H1 (cell line): ENCODE data around the gene RAB4B. TPM values are rescaled to one million over a fixed set of nuclear protein-coding genes. Genes with fewer than 3 reads are reported as not detected.

Source experiments
- CTCF ChIA-PET: fragments of 300-600 bp; sonication (Branson Sonifier 250); formaldehyde crosslinking; loops from one replicate; lab custom pipeline; 2021; ENCODE audit not compliant: partially characterized antibody; lab: Charles Lee
- POLR2A ChIA-PET: fragments of 300-600 bp; sonication (Branson Sonifier 250); formaldehyde crosslinking; loops from one replicate; lab custom pipeline; 2021; ENCODE audit warnings: inconsistent platforms; ENCODE audit not compliant: partially characterized antibody; lab: Charles Lee
- DNase-seq, 2 experiments: peaks; one replicate each; pipeline versions ENCODE4 v3.0.0 to v3.0.0-alpha.2; 2010 to 2022; ENCODE audit warnings: low spot score in 2 of 2, low read depth in 1 of 2, mixed read lengths in 1 of 2
- FAIRE-seq: peaks from 2 replicates; lab custom pipeline; 2011; peaks lifted over from hg19 to GRCh38; lab: Jason Lieb, UNC
- H2AFZ ChIP-seq: 2 replicates; pipeline ENCODE4 v1.8.1; 2012; ENCODE audit warnings: low read length, inconsistent platforms
- H2AK5ac ChIP-seq: 2 replicates; pipeline ENCODE4 v1.6.1; 2013; ENCODE audit warnings: low read depth, low read length
- H2BK120ac ChIP-seq: replicated peaks from 2 replicates; pipeline ENCODE3; 2013; ENCODE audit warnings: low read depth, low read length, inconsistent platforms
- H2BK12ac ChIP-seq: 2 replicates; pipeline ENCODE4 v1.6.1; 2013; ENCODE audit warnings: low read depth, low read length
- H2BK15ac ChIP-seq: 2 replicates; pipeline ENCODE4 v1.6.1; 2013; ENCODE audit warnings: low read length
- H2BK20ac ChIP-seq: 2 replicates; pipeline ENCODE4 v1.6.1; 2013; ENCODE audit warnings: low read length
- H2BK5ac ChIP-seq: 2 replicates; pipeline ENCODE4 v1.6.1; 2013; ENCODE audit warnings: low read depth, low read length
- H3K14ac ChIP-seq: 2 replicates; pipeline ENCODE4 v1.6.1; 2013; ENCODE audit warnings: inconsistent platforms; ENCODE audit not compliant: insufficient read length
- H3K18ac ChIP-seq: 2 replicates; pipeline ENCODE4 v1.6.1; 2013; ENCODE audit warnings: low read length; ENCODE audit errors: extremely low read depth
- H3K23ac ChIP-seq: 2 replicates; pipeline ENCODE4 v1.6.1; 2013; ENCODE audit warnings: inconsistent platforms; ENCODE audit not compliant: insufficient read length
- H3K23me2 ChIP-seq: 2 replicates; pipeline ENCODE4 v1.6.1; 2013; ENCODE audit warnings: low read depth, low read length
- H3K27ac ChIP-seq: 2 replicates; pipeline ENCODE4 v1.6.1; 2011; ENCODE audit warnings: low read depth, low read length, inconsistent platforms
- H3K27me3 ChIP-seq, 4 experiments: replicated peaks in 1 of 4; 1 replicate in 1 of 4; 2 replicates in 3 of 4; pipeline versions ENCODE4 v1.6.1 to v1.8.1; 2011 to 2013; ENCODE audit warnings: low read length in 3 of 4, mild to moderate bottlenecking in 3 of 4, inconsistent platforms in 2 of 4, mixed read lengths in 2 of 4, moderate library complexity in 1 of 4; ENCODE audit not compliant: control insufficient read depth in 3 of 4, insufficient read depth in 3 of 4; ENCODE audit errors: extremely low read depth in 1 of 4
- H3K36me3 ChIP-seq, 4 experiments: 2 replicates each; pipeline versions ENCODE4 v1.6.1 to v1.8.1; 2011 to 2013; ENCODE audit warnings: mild to moderate bottlenecking in 4 of 4, low read length in 3 of 4, moderate library complexity in 2 of 4, control low read depth in 1 of 4, inconsistent platforms in 1 of 4; ENCODE audit not compliant: insufficient read depth in 4 of 4, control insufficient read depth in 2 of 4
- H3K4ac ChIP-seq: replicated peaks from 2 replicates; pipeline ENCODE3; 2013; ENCODE audit warnings: low read length, low read depth, mixed read lengths, inconsistent platforms; ENCODE audit not compliant: insufficient read length
- H3K4me1 ChIP-seq, 4 experiments: replicated peaks in 1 of 4; 1 replicate in 1 of 4; 2 replicates in 3 of 4; pipeline versions ENCODE4 v1.6.1 to v1.8.1; 2011 to 2013; ENCODE audit warnings: low read length in 3 of 4, inconsistent platforms in 2 of 4, mixed read lengths in 1 of 4; ENCODE audit not compliant: insufficient read depth in 4 of 4, control insufficient read depth in 3 of 4
- H3K4me2 ChIP-seq, 2 experiments: 2 replicates each; pipeline versions ENCODE4 v1.6.1 to v1.8.1; 2011 to 2013; ENCODE audit warnings: low read depth in 2 of 2, low read length in 2 of 2, control low read depth in 1 of 2, inconsistent platforms in 1 of 2, mild to moderate bottlenecking in 1 of 2; ENCODE audit not compliant: insufficient read depth in 1 of 2
- H3K4me3 ChIP-seq, 4 experiments: fragments of 200-600, 300-600 bp in 1 of 4; sonication (generic), shearing (Covaris generic), sonication (Bioruptor Twin) in 1 of 4; 2 replicates each; pipeline versions ENCODE4 v1.5.1 to v1.8.1; 2011 to 2016; ENCODE audit warnings: low read length in 4 of 4, low read depth in 3 of 4, control low read depth in 2 of 4, inconsistent platforms in 2 of 4, mild to moderate bottlenecking in 2 of 4, mixed read lengths in 1 of 4, moderate library complexity in 1 of 4; ENCODE audit not compliant: insufficient read depth in 2 of 4; ENCODE audit errors: extremely low read depth in 1 of 4
- H3K56ac ChIP-seq: replicated peaks from 2 replicates; pipeline ENCODE3; 2013; ENCODE audit warnings: low read depth, mild to moderate bottlenecking, mixed read lengths, low read length, inconsistent platforms; ENCODE audit not compliant: insufficient read length
- H3K79me1 ChIP-seq: 2 replicates; pipeline ENCODE4 v1.6.1; 2013; ENCODE audit warnings: low read depth, low read length, control low read depth
- H3K79me2 ChIP-seq, 2 experiments: 2 replicates each; pipeline versions ENCODE4 v1.6.1 to v1.8.1; 2012 to 2013; ENCODE audit warnings: low read length in 2 of 2, mild to moderate bottlenecking in 2 of 2, inconsistent platforms in 1 of 2; ENCODE audit not compliant: insufficient read depth in 2 of 2, control insufficient read depth in 1 of 2
- H3K9ac ChIP-seq, 4 experiments: replicated peaks in 1 of 4; 1 replicate in 1 of 4; 2 replicates in 3 of 4; pipeline versions ENCODE4 v1.6.1 to v1.8.1; 2011 to 2013; ENCODE audit warnings: low read depth in 3 of 4, low read length in 3 of 4, control low read depth in 2 of 4, mild to moderate bottlenecking in 2 of 4, moderate library complexity in 2 of 4, inconsistent platforms in 1 of 4; ENCODE audit errors: extremely low read depth in 1 of 4
- H3K9me3 ChIP-seq, 2 experiments: 2 replicates each; pipeline versions ENCODE4 v1.6.1 to v1.8.1; 2012 to 2013; ENCODE audit warnings: mild to moderate bottlenecking in 2 of 2, moderate library complexity in 2 of 2, control low read depth in 1 of 2, inconsistent platforms in 1 of 2, low read depth in 1 of 2, low read length in 1 of 2, mixed read lengths in 1 of 2; ENCODE audit not compliant: insufficient read depth in 2 of 2
- H4K20me1 ChIP-seq, 2 experiments: replicated peaks in 1 of 2; 2 replicates each; pipeline versions ENCODE3 to v1.8.1; 2011 to 2013; ENCODE audit warnings: inconsistent platforms in 2 of 2, low read length in 2 of 2, mild to moderate bottlenecking in 1 of 2; ENCODE audit not compliant: insufficient read depth in 2 of 2, control insufficient read depth in 1 of 2
- H4K5ac ChIP-seq: 2 replicates; pipeline ENCODE4 v1.6.1; 2013; ENCODE audit warnings: low read length, low read depth, mixed read lengths, inconsistent platforms; ENCODE audit not compliant: insufficient read length
- H4K8ac ChIP-seq: 2 replicates; pipeline ENCODE4 v1.8.0; 2013; ENCODE audit warnings: mild to moderate bottlenecking, moderate library complexity, low read length, inconsistent platforms; ENCODE audit not compliant: insufficient read depth; ENCODE audit errors: extremely low read depth
- H4K91ac ChIP-seq: replicated peaks from 2 replicates; pipeline ENCODE3; 2013; ENCODE audit warnings: low read length, mixed read lengths, inconsistent platforms; ENCODE audit not compliant: insufficient read length
- ATF2 ChIP-seq: IDR thresholded peaks from 2 replicates; pipeline ENCODE4 v1.6.1; 2012; ENCODE audit warnings: low read length, inconsistent platforms
- CHD1 ChIP-seq: IDR thresholded peaks from 2 replicates; pipeline ENCODE4 v1.6.1; 2012; ENCODE audit warnings: low read depth, low read length, improper control_type of control experiment
- CREB1 ChIP-seq: IDR thresholded peaks from 2 replicates; pipeline ENCODE4 v1.6.1; 2012; ENCODE audit warnings: inconsistent platforms
- CTBP2 ChIP-seq: IDR thresholded peaks from 2 replicates; pipeline ENCODE4 v1.7.0; 2011; ENCODE audit warnings: borderline replicate concordance, mild to moderate bottlenecking, moderate library complexity, mixed read lengths, low read length; ENCODE audit not compliant: insufficient read depth, insufficient read length
- EGR1 ChIP-seq: IDR thresholded peaks from 2 replicates; pipeline ENCODE4 v1.6.1; 2011; ENCODE audit warnings: low read depth, low read length, borderline replicate concordance
- EP300 ChIP-seq, 2 experiments: IDR thresholded peaks; 1 replicate in 1 of 2; 2 replicates in 1 of 2; pipeline ENCODE4 v1.6.1; 2011 to 2012; ENCODE audit warnings: low read depth in 2 of 2, low read length in 2 of 2, mild to moderate bottlenecking in 2 of 2, borderline replicate concordance in 1 of 2, inconsistent platforms in 1 of 2, moderate library complexity in 1 of 2
- HDAC2 ChIP-seq, 2 experiments: fragments of 300-600 bp in 1 of 2; sonication (generic) in 1 of 2; IDR thresholded peaks; 2 replicates each; pipeline ENCODE4 v1.6.1; 2011 to 2012; ENCODE audit warnings: low read depth in 2 of 2, low read length in 2 of 2, mild to moderate bottlenecking in 2 of 2, moderate library complexity in 2 of 2, borderline replicate concordance in 1 of 2, inconsistent platforms in 1 of 2
- MAFK ChIP-seq: IDR thresholded peaks from 2 replicates; pipeline ENCODE4 v1.6.1; 2012; ENCODE audit warnings: low read depth, mild to moderate bottlenecking, improper control_type of control experiment, low read length
- POLR2AphosphoS5 ChIP-seq: IDR thresholded peaks from 2 replicates; pipeline ENCODE4 v1.6.1; 2011; ENCODE audit warnings: low read depth, low read length
- RBBP5 ChIP-seq: IDR thresholded peaks from 2 replicates; pipeline ENCODE4 v1.7.1; 2012; ENCODE audit warnings: low read depth, mild to moderate bottlenecking, inconsistent platforms, low read length, moderate library complexity, borderline replicate concordance
- SIN3A ChIP-seq, 2 experiments: IDR thresholded peaks in 1 of 2; conservative IDR thresholded peaks in 1 of 2; 2 replicates each; pipeline ENCODE4 v1.6.1; 2011 to 2012; ENCODE audit warnings: low read length in 2 of 2, improper control_type of control experiment in 1 of 2, low read depth in 1 of 2, mild to moderate bottlenecking in 1 of 2
- WGBS, 2 experiments: shearing (Covaris generic) in 1 of 2; methylation state at CpG; one replicate each; pipeline versions ENCODE4 v1.1.6 to v1.1.7; 2013 to 2015; ENCODE audit warnings: low lambda C conversion rate in 2 of 2, mixed read lengths in 2 of 2, inconsistent platforms in 1 of 2, low coverage in 1 of 2, missing lambda C conversion rate in 1 of 2; ENCODE audit not compliant: insufficient replicate concordance in 2 of 2, insufficient coverage in 1 of 2, insufficient read length in 1 of 2; ENCODE audit errors: extremely low coverage in 1 of 2, missing lambda C conversion rate in 1 of 2; 5-methylcytosine and 5-hydroxymethylcytosine counted together
- polyA plus RNA-seq, 7 experiments: library from polyadenylated mRNA; depleted of rRNA in 3 of 7; stranded (reverse) in 5 of 7; unstranded in 2 of 7; fragments of >200 nt in 5 of 7; fragments of 200-250 nt in 2 of 7; gene quantifications; 1 replicate in 5 of 7; 2 replicates in 1 of 7; 4 replicates in 1 of 7; pipeline versions ENCODE4 v1.2.1 to v1.2.3, GENCODE V29; 2011 to 2013; ENCODE audit warnings: missing spikeins in 2 of 7, mixed read lengths in 2 of 7
- total RNA-seq: library from RNA; stranded (reverse); fragmentation: NEBNext Ultra II Directional; extraction: Animal tissue kit (Norgen Biotek cat#: 25700); gene quantifications from 2 replicates; pipeline ENCODE4 v1.2.1, GENCODE V29; 2021

RAB4B gene
- total and polyA plus RNA-seq, 2 of the 8 experiments (the other 6 are each of a cell fraction or from before 2014, with no cell fraction given): 15.9 to 28.6 TPM

DNA sequence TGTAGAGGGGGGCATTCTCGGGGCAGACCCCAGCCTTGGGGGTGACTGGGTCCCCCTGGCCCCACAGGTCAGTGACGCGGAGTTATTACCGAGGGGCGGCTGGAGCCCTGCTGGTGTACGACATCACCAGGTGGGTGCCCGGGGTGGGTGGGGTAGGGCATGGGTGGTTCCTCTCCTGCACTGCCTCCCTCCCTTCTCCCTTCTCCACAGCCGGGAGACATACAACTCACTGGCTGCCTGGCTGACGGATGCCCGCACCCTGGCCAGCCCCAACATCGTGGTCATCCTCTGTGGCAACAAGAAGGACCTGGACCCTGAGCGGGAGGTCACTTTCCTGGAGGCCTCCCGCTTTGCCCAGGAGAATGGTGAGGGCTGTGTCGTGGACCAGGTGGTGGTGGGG lies 5.7 kb downstream of the RAB4B start:
- Histone ChIP-seq H3K4me1 (peaks cover 0 to 4% (median 1%) of the 10 kb centered on the region in 4 experiments; a peak in 2 of 7 replicates), H3K14ac (no peak overlapping the region), H3K23ac (no peak overlapping the region), H4K5ac (no peak overlapping the region), H3K23me2 (peaks cover 3% of the 10 kb centered on the region; the same call in 1 of the 2 replicates), H2BK5ac (no peak overlapping the region), H2BK15ac (no peak overlapping the region), H2BK20ac (no peak overlapping the region), H2BK120ac (no peak overlapping the region), H4K91ac (no peak overlapping the region), H3K79me1 (no peaks in the 10 kb centered on the region), H3K56ac (no peak overlapping the region), H3K9me3 (no peaks in the 10 kb centered on the region), H3K9ac (no peak overlapping the region), H3K36me3 (no peaks in the 10 kb centered on the region), H3K4me3 (no peak overlapping the region), H2AFZ (no peak overlapping the region), H3K18ac (no peak overlapping the region), H3K79me2 (no peaks in the 10 kb centered on the region), H3K4me2 (no peak overlapping the region), H4K8ac (no peak overlapping the region), H3K27ac (no peak overlapping the region), H2AK5ac (no peak overlapping the region), H3K27me3 (no peaks in the 10 kb centered on the region), H4K20me1 (no peaks in the 10 kb centered on the region), H2BK12ac (no peak overlapping the region), H3K4ac (no peak overlapping the region)
- DNase-seq: no peak
- FAIRE-seq: no peak
- ChIA-PET CTCF (no interaction called here), POLR2A (no interaction called here)
- WGBS, 2 experiments: 92% methylated on average over 8 of the region's 14 CpGs; no CpG with 5 or more reads in 1 of the 2 experiments
- TF ChIP-seq CREB1 (no peak), SIN3A (conservative IDR thresholded peaks at IDR 0.05 in 1 of 2, IDR thresholded peaks at IDR 0.05 in 1 of 2; ENCODE audit: low read depth in 1 of 2, low read length in 2 of 2) (no peak), MAFK (no peak), POLR2AphosphoS5 (no peak), EP300 (IDR thresholded peaks at IDR 0.05; ENCODE audit: borderline replicate concordance in 1 of 2, low read depth in 2 of 2, low read length in 2 of 2) (no peak), RBBP5 (no peak), ATF2 (no peak), EGR1 (no peak), CTBP2 (no peak), HDAC2 (IDR thresholded peaks at IDR 0.05; ENCODE audit: borderline replicate concordance in 1 of 2, low read depth in 2 of 2, low read length in 2 of 2) (no peak), CHD1 (no peak)
